Stomach smooth muscle (tissue), 2 donors: ENCODE data around the gene ELP2.

Source experiments
- H3K27ac ChIP-seq: one replicate; pipeline ENCODE4 v1.7.0; 2013; ENCODE audit warnings: mild to moderate bottlenecking, low read length, inconsistent platforms
- H3K27me3 ChIP-seq, 2 donors: one replicate each; pipeline ENCODE4 v1.7.0; 2013; ENCODE audit warnings: low read length in 2 of 2; ENCODE audit not compliant: insufficient read depth in 2 of 2, control insufficient read depth in 1 of 2
- H3K36me3 ChIP-seq, 2 donors: one replicate each; pipeline ENCODE4 v1.7.0; 2013; ENCODE audit warnings: low read length in 2 of 2; ENCODE audit not compliant: control insufficient read depth in 2 of 2, insufficient read depth in 2 of 2
- H3K4me1 ChIP-seq: one replicate; pipeline ENCODE4 v1.7.0; 2013; ENCODE audit warnings: low read length; ENCODE audit not compliant: control insufficient read depth, insufficient read depth
- H3K4me3 ChIP-seq, 2 donors: one replicate each; pipeline ENCODE4 v1.7.0; 2013; ENCODE audit warnings: low read length in 2 of 2
- H3K9ac ChIP-seq, 2 donors: one replicate each; pipeline ENCODE4 v1.7.0; 2013; ENCODE audit warnings: low read length in 2 of 2, mild to moderate bottlenecking in 1 of 2
- H3K9me3 ChIP-seq, 2 donors: one replicate each; pipeline ENCODE4 v1.7.0; 2013; ENCODE audit warnings: low read length in 2 of 2; ENCODE audit not compliant: control insufficient read depth in 2 of 2
- donor health status: healthy.
- donor health status: Pancreatic carcinoma.

Gene ELP2

GRCh38 chr18:36096955-36097354 lies 32.7 kb upstream of the ELP2 start:
- peaks cover 0 to under 1% of the 10 kb centered on the region in 2 donors for H3K9me3 ChIP-seq
- peaks cover 3 to 5% of the 10 kb centered on the region in 2 donors for H3K27me3 ChIP-seq
- no peak overlapping the region for H3K9ac ChIP-seq
- no peak overlapping the region for H3K4me3 ChIP-seq
- no peaks in the 10 kb centered on the region for H3K4me1 ChIP-seq
- no peak overlapping the region for H3K27ac ChIP-seq
- H3K36me3 ChIP-seq, result no peaks in the 10 kb centered on the region

GRCh38 chr18:36099311-36099710 lies 30.4 kb upstream of the ELP2 start:
- Histone ChIP-seq H3K9ac (no peak overlapping the region), H3K36me3 (no peaks in the 10 kb centered on the region), H3K27ac (no peak overlapping the region), H3K27me3 (peaks cover 2 to 3% of the 10 kb centered on the region in 2 donors), H3K4me3 (no peak overlapping the region), H3K4me1 (no peaks in the 10 kb centered on the region), H3K9me3 (peaks cover 0 to 4% of the 10 kb centered on the region in 2 donors)

- H3K27ac ChIP-seq, result no peak overlapping the region
Measured at GRCh38 chr18:36101943-36102342, 27.8 kb upstream of the ELP2 start.

GRCh38 chr18:36104749-36105148 lies 24.9 kb upstream of the ELP2 start:
- H3K4me3 ChIP-seq, result no peak overlapping the region
- peaks cover 0 to 4% of the 10 kb centered on the region in 2 donors for H3K9me3 ChIP-seq
- no peaks in the 10 kb centered on the region for H3K4me1 ChIP-seq
- H3K27me3 ChIP-seq, result no peaks in the 10 kb centered on the region
- no peak overlapping the region for H3K27ac ChIP-seq
- no peaks in the 10 kb centered on the region for H3K36me3 ChIP-seq
- no peak overlapping the region for H3K9ac ChIP-seq

More at GRCh38 chr18:36101943-36102342, 27.8 kb upstream of the ELP2 start:
- Histone ChIP-seq H3K4me1 (no peaks in the 10 kb centered on the region), H3K36me3 (no peaks in the 10 kb centered on the region), H3K4me3 (no peak overlapping the region), H3K9me3 (peaks cover 0 to 4% of the 10 kb centered on the region in 2 donors), H3K9ac (no peak overlapping the region), H3K27me3 (no peaks in the 10 kb centered on the region)

- no peaks in the 10 kb centered on the region for H3K27me3 ChIP-seq
- H3K4me1 ChIP-seq, result no peaks in the 10 kb centered on the region
- H3K27ac ChIP-seq, result no peak overlapping the region
- no peak overlapping the region for H3K9ac ChIP-seq
- peaks cover 11% of the 10 kb centered on the region in 2 donors for H3K36me3 ChIP-seq
- no peaks in the 10 kb centered on the region for H3K9me3 ChIP-seq
- H3K4me3 ChIP-seq, result no peak overlapping the region
Measured at GRCh38 chr18:36107477-36107876, 22.2 kb upstream of the ELP2 start.

- no peaks in the 10 kb centered on the region for H3K27me3 ChIP-seq
- no peaks in the 10 kb centered on the region for H3K9me3 ChIP-seq
- H3K4me3 ChIP-seq, result no peak overlapping the region
- H3K27ac ChIP-seq, result no peak overlapping the region
- H3K9ac ChIP-seq, result no peak overlapping the region
- peaks cover 11 to 16% of the 10 kb centered on the region in 2 donors for H3K36me3 ChIP-seq
- H3K4me1 ChIP-seq, result no peaks in the 10 kb centered on the region
Measured at GRCh38 chr18:36108196-36108595, 21.5 kb upstream of the ELP2 start.

- Histone ChIP-seq H3K9ac (no peak overlapping the region), H3K27ac (no peak overlapping the region), H3K4me1 (no peaks in the 10 kb centered on the region), H3K4me3 (no peak overlapping the region), H3K9me3 (no peaks in the 10 kb centered on the region), H3K36me3 (peaks cover 11 to 19% of the 10 kb centered on the region in 2 donors), H3K27me3 (no peaks in the 10 kb centered on the region)
Measured at GRCh38 chr18:36108601-36109000, 21.1 kb upstream of the ELP2 start.

GRCh38 chr18:36109737-36110136 lies 20.0 kb upstream of the ELP2 start:
- no peak overlapping the region for H3K4me3 ChIP-seq
- peaks cover 18 to 26% of the 10 kb centered on the region in 2 donors for H3K36me3 ChIP-seq
- no peaks in the 10 kb centered on the region for H3K27me3 ChIP-seq

GRCh38 chr18:36112302-36112701 lies 17.4 kb upstream of the ELP2 start:
- Histone ChIP-seq H3K36me3 (peaks cover 25 to 35% of the 10 kb centered on the region in 2 donors), H3K27me3 (no peaks in the 10 kb centered on the region), H3K9me3 (no peaks in the 10 kb centered on the region), H3K4me3 (no peak overlapping the region), H3K27ac (no peak overlapping the region), H3K4me1 (no peaks in the 10 kb centered on the region), H3K9ac (no peak overlapping the region)

More at GRCh38 chr18:36109737-36110136, 20.0 kb upstream of the ELP2 start:
- no peak overlapping the region for H3K9ac ChIP-seq
- H3K9me3 ChIP-seq, result no peaks in the 10 kb centered on the region
- no peak overlapping the region for H3K27ac ChIP-seq
- no peaks in the 10 kb centered on the region for H3K4me1 ChIP-seq

- Histone ChIP-seq H3K9ac (no peak overlapping the region), H3K36me3 (peaks cover 30 to 40% of the 10 kb centered on the region in 2 donors)
Measured at GRCh38 chr18:36114251-36114650, 15.4 kb upstream of the ELP2 start.

GRCh38 chr18:36114738-36115137 lies 15.0 kb upstream of the ELP2 start:
- H3K4me3 ChIP-seq, result no peak overlapping the region
- no peak overlapping the region for H3K27ac ChIP-seq
- H3K9me3 ChIP-seq, result no peaks in the 10 kb centered on the region
- H3K36me3 ChIP-seq, result peaks cover 30 to 40% of the 10 kb centered on the region in 2 donors
- no peak overlapping the region for H3K9ac ChIP-seq
- H3K4me1 ChIP-seq, result no peaks in the 10 kb centered on the region
- no peaks in the 10 kb centered on the region for H3K27me3 ChIP-seq

More at GRCh38 chr18:36114251-36114650, 15.4 kb upstream of the ELP2 start:
- no peaks in the 10 kb centered on the region for H3K9me3 ChIP-seq
- no peaks in the 10 kb centered on the region for H3K4me1 ChIP-seq
- no peak overlapping the region for H3K4me3 ChIP-seq
- no peak overlapping the region for H3K27ac ChIP-seq
- no peaks in the 10 kb centered on the region for H3K27me3 ChIP-seq
